SJCRH30 (cell line): ENCODE data around the gene ARMC10. TPM values are rescaled to one million over a fixed set of nuclear protein-coding genes. Genes with fewer than 3 reads are reported as not detected.
"Not testable (repeated sequence)": the region's sequence is repeated elsewhere in the genome, so short reads cannot be mapped to it uniquely, and the experiment has no call there.

ENCODE experiments used
- DNase-seq, 2 experiments: peaks; one replicate each; pipeline ENCODE4 v3.0.0-alpha.2; 2015 to 2020
- H3K27ac ChIP-seq: fragments of 250-450 bp; sonication (Bioruptor Pico); 2 replicates; pipeline ENCODE4 v1.5.1; 2020; ENCODE audit warnings: mild to moderate bottlenecking, moderate library complexity
- H3K27me3 ChIP-seq: fragments of 250-450 bp; sonication (Bioruptor Pico); 2 replicates; pipeline ENCODE4 v1.5.1; 2020; ENCODE audit warnings: mild to moderate bottlenecking, moderate library complexity
- H3K36me3 ChIP-seq: fragments of 250-450 bp; sonication (Bioruptor Pico); 2 replicates; pipeline ENCODE4 v1.5.1; 2020; ENCODE audit warnings: mild to moderate bottlenecking, moderate library complexity
- H3K4me1 ChIP-seq: fragments of 250-450 bp; sonication (Bioruptor Pico); 2 replicates; pipeline ENCODE4 v1.5.1; 2020; ENCODE audit warnings: mild to moderate bottlenecking, moderate library complexity
- H3K4me3 ChIP-seq: fragments of 250-450 bp; sonication (Bioruptor Pico); 2 replicates; pipeline ENCODE4 v1.5.1; 2020; ENCODE audit warnings: mild to moderate bottlenecking, moderate library complexity
- H3K9me3 ChIP-seq: fragments of 250-450 bp; sonication (Bioruptor Pico); replicated peaks from 2 replicates; pipeline ENCODE4 v1.5.1; 2020; ENCODE audit warnings: mild to moderate bottlenecking, moderate library complexity
- total RNA-seq: library from RNA; depleted of rRNA; stranded (reverse); fragments of >200 nt; shearing (Covaris generic); gene quantifications from 2 replicates; pipeline ENCODE4 v1.2.3, GENCODE V29; 2014; rRNA removed

ARMC10 gene
- total RNA-seq, result 27.4 and 31.2 TPM in 2 replicates

- Histone ChIP-seq H3K27ac (peak within 1 kb of the TSS; percentile 48; the same call in 1 of the 2 replicates), H3K27me3 (no peaks in the 10 kb centered on the region), H3K4me3 (peak within 1 kb of the TSS; percentile 82), H3K36me3 (peaks cover 3% of the 10 kb centered on the region; the same call in 1 of the 2 replicates), H3K9me3 (no peaks in the 10 kb centered on the region), H3K4me1 (peaks cover 5% of the 10 kb centered on the region)
- peak; percentile 92 to 94 for DNase-seq
These were observed at the start of gene ARMC10, which contains the start of gene FBXL13 for GRCh38 chr7:103074519-103075336. Gene ARMC10 (plus strand): TSS chr7:103075140. CDS start chr7:103075273, 133 bp downstream. Gene FBXL13 (minus strand): TSS chr7:103074796.

- Histone ChIP-seq H3K27me3 (no peaks in the 10 kb centered on the region; the same call in 1 of the 2 replicates), H3K4me3 (no peak overlapping the region), H3K36me3 (no peaks in the 10 kb centered on the region), H3K9me3 (peaks cover 16% of the 10 kb centered on the region; the same call in 1 of the 2 replicates), H3K27ac (no peak overlapping the region), H3K4me1 (no peaks in the 10 kb centered on the region)
- DNase-seq, result no peak
These were observed 49.6 kb upstream of the ARMC10 start for GRCh38 chr7:103025341-103025740.

GRCh38 chr7:103031024-103031423, 43.9 kb upstream of the ARMC10 start:
- no peak overlapping the region for H3K27ac ChIP-seq
- no peak for DNase-seq
- H3K4me3 ChIP-seq, result no peak overlapping the region
- H3K4me1 ChIP-seq, result no peaks in the 10 kb centered on the region
- H3K36me3 ChIP-seq, result no peaks in the 10 kb centered on the region
- H3K27me3 ChIP-seq, result no peaks in the 10 kb centered on the region; the same call in 1 of the 2 replicates
- H3K9me3 ChIP-seq, result no peaks in the 10 kb centered on the region

- Histone ChIP-seq H3K27me3 (no peaks in the 10 kb centered on the region; the same call in 1 of the 2 replicates), H3K4me1 (no peaks in the 10 kb centered on the region), H3K36me3 (no peaks in the 10 kb centered on the region), H3K27ac (no peak overlapping the region), H3K9me3 (no peaks in the 10 kb centered on the region), H3K4me3 (no peak overlapping the region)
- no peak for DNase-seq
These were observed 43.2 kb upstream of the ARMC10 start for GRCh38 chr7:103031781-103032180.

GRCh38 chr7:103034318-103034717, 40.6 kb upstream of the ARMC10 start:
- not testable (repeated sequence) for H3K27me3 ChIP-seq, H3K4me3 ChIP-seq, H3K4me1 ChIP-seq, H3K9me3 ChIP-seq, DNase-seq, H3K27ac ChIP-seq, H3K36me3 ChIP-seq

- Histone ChIP-seq H3K27me3 (no peaks in the 10 kb centered on the region), H3K9me3 (peaks cover 5% of the 10 kb centered on the region), H3K36me3 (no peaks in the 10 kb centered on the region), H3K4me3 (peak overlapping the region; percentile 39), H3K4me1 (no peaks in the 10 kb centered on the region), H3K27ac (no peak overlapping the region)
- no peak for DNase-seq
These were observed 37.5 kb upstream of the ARMC10 start for GRCh38 chr7:103037476-103037822.

GRCh38 chr7:103037823-103038739, 36.9 kb upstream of the ARMC10 start:
- H3K36me3 ChIP-seq, result not testable (repeated sequence)
- DNase-seq, result peak in 1 of 2 experiments; percentile 21

GRCh38 chr7:103041815-103042214, 33.1 kb upstream of the ARMC10 start:
- not testable (repeated sequence) for H3K4me3 ChIP-seq, H3K4me1 ChIP-seq, H3K27ac ChIP-seq, H3K36me3 ChIP-seq, DNase-seq, H3K27me3 ChIP-seq
- peaks cover 12% of the 10 kb centered on the region for H3K9me3 ChIP-seq

More at GRCh38 chr7:103037823-103038739, 36.9 kb upstream of the ARMC10 start:
- H3K4me1 ChIP-seq, H3K27ac ChIP-seq, H3K9me3 ChIP-seq, H3K27me3 ChIP-seq: not testable (repeated sequence)
- H3K4me3 ChIP-seq, result peak overlapping the region; percentile 39

- peak in 1 of 2 experiments; percentile 44 for DNase-seq
- Histone ChIP-seq H3K27me3 (no peaks in the 10 kb centered on the region), H3K9me3 (peaks cover 14% of the 10 kb centered on the region; the same call in 1 of the 2 replicates), H3K4me3 (no peak overlapping the region), H3K27ac (no peak overlapping the region), H3K4me1 (no peaks in the 10 kb centered on the region), H3K36me3 (no peaks in the 10 kb centered on the region)
These were observed 26.1 kb upstream of the ARMC10 start for GRCh38 chr7:103048833-103049232.

- no peak for DNase-seq
- H3K4me1 ChIP-seq, result no peaks in the 10 kb centered on the region
- H3K27ac ChIP-seq, result no peak overlapping the region
- peaks cover 18% of the 10 kb centered on the region; the same call in 1 of the 2 replicates for H3K9me3 ChIP-seq
- H3K36me3 ChIP-seq, result no peaks in the 10 kb centered on the region
- no peaks in the 10 kb centered on the region for H3K27me3 ChIP-seq
- H3K4me3 ChIP-seq, result no peak overlapping the region
These were observed 23.4 kb upstream of the ARMC10 start for GRCh38 chr7:103051519-103051918.

GRCh38 chr7:103056006-103056405, 18.9 kb upstream of the ARMC10 start:
- H3K4me1 ChIP-seq, H3K4me3 ChIP-seq, H3K27ac ChIP-seq, H3K36me3 ChIP-seq, H3K27me3 ChIP-seq, DNase-seq, H3K9me3 ChIP-seq: not testable (repeated sequence)

GRCh38 chr7:103058122-103058521, 16.8 kb upstream of the ARMC10 start:
- no peaks in the 10 kb centered on the region for H3K36me3 ChIP-seq
- H3K9me3 ChIP-seq, result 0 out of 2 replicates have a peak, but pooled peaks cover 4% of the 10 kb centered on the region
- no peaks in the 10 kb centered on the region for H3K27me3 ChIP-seq
- no peak overlapping the region for H3K4me3 ChIP-seq
- H3K27ac ChIP-seq, result no peak overlapping the region
- no peak for DNase-seq
- no peaks in the 10 kb centered on the region for H3K4me1 ChIP-seq

GRCh38 chr7:103059471-103059870, 15.5 kb upstream of the ARMC10 start:
- Histone ChIP-seq H3K36me3 (no peaks in the 10 kb centered on the region), H3K9me3 (0 out of 2 replicates have a peak, but pooled peaks cover 4% of the 10 kb centered on the region), H3K4me1 (no peaks in the 10 kb centered on the region), H3K27ac (no peak overlapping the region), H3K4me3 (no peak overlapping the region), H3K27me3 (no peaks in the 10 kb centered on the region)
- no peak for DNase-seq

GRCh38 chr7:103063895-103064294, 11.0 kb upstream of the ARMC10 start:
- Histone ChIP-seq H3K4me1 (no peaks in the 10 kb centered on the region), H3K9me3 (peaks cover 6% of the 10 kb centered on the region)

GRCh38 chr7:103065667-103066066, 9.3 kb upstream of the ARMC10 start:
- Histone ChIP-seq H3K9me3 (peaks cover 6% of the 10 kb centered on the region), H3K27ac (no peak overlapping the region), H3K36me3 (no peaks in the 10 kb centered on the region), H3K27me3 (no peaks in the 10 kb centered on the region), H3K4me3 (no peak overlapping the region), H3K4me1 (no peaks in the 10 kb centered on the region)
- peak; percentile 83 to 86 for DNase-seq

More at GRCh38 chr7:103063895-103064294, 11.0 kb upstream of the ARMC10 start:
- Histone ChIP-seq H3K4me3 (no peak overlapping the region), H3K27ac (no peak overlapping the region), H3K27me3 (no peaks in the 10 kb centered on the region), H3K36me3 (no peaks in the 10 kb centered on the region)
- DNase-seq, result no peak
